H1 (cell line): ENCODE measurements around the gene SOBP. TPM values are rescaled to one million over a fixed set of nuclear protein-coding genes. Genes with fewer than 3 reads are reported as not detected.

Experiments
- BACH1 ChIP-seq: IDR thresholded peaks from 2 replicates; pipeline ENCODE4 v1.6.1; 2012; ENCODE audit warnings: low read length, improper control_type of control experiment
- BCL11A ChIP-seq, 2 experiments: IDR thresholded peaks; one replicate each; pipeline ENCODE4 v1.6.1; 2011; ENCODE audit warnings: low read depth in 2 of 2, low read length in 2 of 2, mild to moderate bottlenecking in 2 of 2
- BRCA1 ChIP-seq: IDR thresholded peaks from 2 replicates; pipeline ENCODE4 v1.6.1; 2012; ENCODE audit warnings: low read depth, low read length, improper control_type of control experiment
- CHD2 ChIP-seq: IDR thresholded peaks from 2 replicates; pipeline ENCODE4 v1.6.1; 2012; ENCODE audit warnings: low read length, improper control_type of control experiment
- EZH2 ChIP-seq: fragments of 200-600 bp; sonication (generic); IDR thresholded peaks from 2 replicates; pipeline ENCODE4 v1.7.1; 2012; ENCODE audit warnings: low read depth, mild to moderate bottlenecking, moderate library complexity, low read length, inconsistent platforms; ENCODE audit not compliant: severe bottlenecking
- GABPA ChIP-seq: IDR thresholded peaks from 2 replicates; pipeline ENCODE4 v1.6.1; 2011; ENCODE audit warnings: mild to moderate bottlenecking, low read length, moderate library complexity, borderline replicate concordance; ENCODE audit not compliant: insufficient read depth
- POLR2A ChIP-seq, 2 experiments: IDR thresholded peaks; 1 replicate in 1 of 2; 2 replicates in 1 of 2; pipeline ENCODE4 v1.6.1; 2011; ENCODE audit warnings: low read depth in 2 of 2, low read length in 2 of 2, mild to moderate bottlenecking in 2 of 2; ENCODE audit errors: control extremely low read depth in 1 of 2
- SAP30 ChIP-seq: fragments of 300-600 bp; sonication (generic); IDR thresholded peaks from 2 replicates; pipeline ENCODE4 v1.7.1; 2012; ENCODE audit warnings: low read length, moderate library complexity, mild to moderate bottlenecking, inconsistent platforms; ENCODE audit not compliant: insufficient read depth, insufficient replicate concordance
- polyA plus RNA-seq, 7 experiments: library from polyadenylated mRNA; depleted of rRNA in 3 of 7; stranded (reverse) in 5 of 7; unstranded in 2 of 7; fragments of >200 nt in 5 of 7; fragments of 200-250 nt in 2 of 7; gene quantifications; 1 replicate in 5 of 7; 2 replicates in 1 of 7; 4 replicates in 1 of 7; pipeline versions ENCODE4 v1.2.1 to v1.2.3, GENCODE V29; 2011 to 2013; ENCODE audit warnings: missing spikeins in 2 of 7, mixed read lengths in 2 of 7
- total RNA-seq: library from RNA; stranded (reverse); fragmentation: NEBNext Ultra II Directional; extraction: Animal tissue kit (Norgen Biotek cat#: 25700); gene quantifications from 2 replicates; pipeline ENCODE4 v1.2.1, GENCODE V29; 2021
- TF ChIP-seq, protein P1 (sequence below): fragments of 300-600 bp; sonication (generic); IDR thresholded peaks from 2 replicates; pipeline ENCODE4 v1.7.1; 2012; ENCODE audit warnings: low read length, moderate library complexity, mild to moderate bottlenecking, inconsistent platforms; ENCODE audit not compliant: insufficient replicate concordance
- TF ChIP-seq, protein P2 (sequence below): IDR thresholded peaks from 2 replicates; pipeline ENCODE4 v1.6.1; 2012; ENCODE audit warnings: inconsistent platforms

Gene SOBP
- total and polyA plus RNA-seq, 2 of the 8 experiments (the other 6 are each of a cell fraction or from before 2014, with no cell fraction given): 0.45 to 6.2 TPM

DNA sequence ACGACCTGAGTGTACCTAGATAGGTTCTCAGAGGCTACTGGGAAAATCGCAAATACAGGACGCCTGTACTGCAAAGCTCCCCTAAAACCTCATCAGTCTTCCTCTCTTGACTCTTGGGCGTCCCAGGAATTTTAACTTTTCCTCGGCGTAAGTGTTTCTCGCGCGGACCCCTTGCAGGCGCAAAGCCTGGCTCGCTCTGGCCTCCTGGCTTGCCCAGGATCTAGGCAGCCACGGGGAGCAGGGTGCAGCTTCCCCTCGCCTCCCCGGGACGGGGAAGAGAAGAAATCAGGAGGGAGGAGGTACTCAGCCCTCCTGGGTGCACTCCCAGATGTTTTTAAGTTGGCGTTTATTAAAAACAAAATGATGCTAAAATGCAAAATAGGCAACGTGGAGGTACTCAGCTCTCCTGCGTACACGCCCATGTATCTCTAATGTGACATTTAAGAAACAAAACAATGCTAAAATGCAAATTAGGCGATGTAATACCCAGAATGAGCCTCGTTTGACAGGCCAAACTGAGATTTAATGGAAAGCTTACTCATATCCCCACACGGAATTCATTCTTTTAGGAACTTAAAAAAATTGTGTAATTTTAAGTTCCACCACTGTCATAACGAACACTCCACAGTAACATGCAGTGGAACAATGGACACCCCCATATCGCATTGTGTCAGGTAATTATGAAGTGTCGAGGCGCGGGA is 1.6 kb upstream of the SOBP start (continued):
- TF ChIP-seq, protein P1, sequence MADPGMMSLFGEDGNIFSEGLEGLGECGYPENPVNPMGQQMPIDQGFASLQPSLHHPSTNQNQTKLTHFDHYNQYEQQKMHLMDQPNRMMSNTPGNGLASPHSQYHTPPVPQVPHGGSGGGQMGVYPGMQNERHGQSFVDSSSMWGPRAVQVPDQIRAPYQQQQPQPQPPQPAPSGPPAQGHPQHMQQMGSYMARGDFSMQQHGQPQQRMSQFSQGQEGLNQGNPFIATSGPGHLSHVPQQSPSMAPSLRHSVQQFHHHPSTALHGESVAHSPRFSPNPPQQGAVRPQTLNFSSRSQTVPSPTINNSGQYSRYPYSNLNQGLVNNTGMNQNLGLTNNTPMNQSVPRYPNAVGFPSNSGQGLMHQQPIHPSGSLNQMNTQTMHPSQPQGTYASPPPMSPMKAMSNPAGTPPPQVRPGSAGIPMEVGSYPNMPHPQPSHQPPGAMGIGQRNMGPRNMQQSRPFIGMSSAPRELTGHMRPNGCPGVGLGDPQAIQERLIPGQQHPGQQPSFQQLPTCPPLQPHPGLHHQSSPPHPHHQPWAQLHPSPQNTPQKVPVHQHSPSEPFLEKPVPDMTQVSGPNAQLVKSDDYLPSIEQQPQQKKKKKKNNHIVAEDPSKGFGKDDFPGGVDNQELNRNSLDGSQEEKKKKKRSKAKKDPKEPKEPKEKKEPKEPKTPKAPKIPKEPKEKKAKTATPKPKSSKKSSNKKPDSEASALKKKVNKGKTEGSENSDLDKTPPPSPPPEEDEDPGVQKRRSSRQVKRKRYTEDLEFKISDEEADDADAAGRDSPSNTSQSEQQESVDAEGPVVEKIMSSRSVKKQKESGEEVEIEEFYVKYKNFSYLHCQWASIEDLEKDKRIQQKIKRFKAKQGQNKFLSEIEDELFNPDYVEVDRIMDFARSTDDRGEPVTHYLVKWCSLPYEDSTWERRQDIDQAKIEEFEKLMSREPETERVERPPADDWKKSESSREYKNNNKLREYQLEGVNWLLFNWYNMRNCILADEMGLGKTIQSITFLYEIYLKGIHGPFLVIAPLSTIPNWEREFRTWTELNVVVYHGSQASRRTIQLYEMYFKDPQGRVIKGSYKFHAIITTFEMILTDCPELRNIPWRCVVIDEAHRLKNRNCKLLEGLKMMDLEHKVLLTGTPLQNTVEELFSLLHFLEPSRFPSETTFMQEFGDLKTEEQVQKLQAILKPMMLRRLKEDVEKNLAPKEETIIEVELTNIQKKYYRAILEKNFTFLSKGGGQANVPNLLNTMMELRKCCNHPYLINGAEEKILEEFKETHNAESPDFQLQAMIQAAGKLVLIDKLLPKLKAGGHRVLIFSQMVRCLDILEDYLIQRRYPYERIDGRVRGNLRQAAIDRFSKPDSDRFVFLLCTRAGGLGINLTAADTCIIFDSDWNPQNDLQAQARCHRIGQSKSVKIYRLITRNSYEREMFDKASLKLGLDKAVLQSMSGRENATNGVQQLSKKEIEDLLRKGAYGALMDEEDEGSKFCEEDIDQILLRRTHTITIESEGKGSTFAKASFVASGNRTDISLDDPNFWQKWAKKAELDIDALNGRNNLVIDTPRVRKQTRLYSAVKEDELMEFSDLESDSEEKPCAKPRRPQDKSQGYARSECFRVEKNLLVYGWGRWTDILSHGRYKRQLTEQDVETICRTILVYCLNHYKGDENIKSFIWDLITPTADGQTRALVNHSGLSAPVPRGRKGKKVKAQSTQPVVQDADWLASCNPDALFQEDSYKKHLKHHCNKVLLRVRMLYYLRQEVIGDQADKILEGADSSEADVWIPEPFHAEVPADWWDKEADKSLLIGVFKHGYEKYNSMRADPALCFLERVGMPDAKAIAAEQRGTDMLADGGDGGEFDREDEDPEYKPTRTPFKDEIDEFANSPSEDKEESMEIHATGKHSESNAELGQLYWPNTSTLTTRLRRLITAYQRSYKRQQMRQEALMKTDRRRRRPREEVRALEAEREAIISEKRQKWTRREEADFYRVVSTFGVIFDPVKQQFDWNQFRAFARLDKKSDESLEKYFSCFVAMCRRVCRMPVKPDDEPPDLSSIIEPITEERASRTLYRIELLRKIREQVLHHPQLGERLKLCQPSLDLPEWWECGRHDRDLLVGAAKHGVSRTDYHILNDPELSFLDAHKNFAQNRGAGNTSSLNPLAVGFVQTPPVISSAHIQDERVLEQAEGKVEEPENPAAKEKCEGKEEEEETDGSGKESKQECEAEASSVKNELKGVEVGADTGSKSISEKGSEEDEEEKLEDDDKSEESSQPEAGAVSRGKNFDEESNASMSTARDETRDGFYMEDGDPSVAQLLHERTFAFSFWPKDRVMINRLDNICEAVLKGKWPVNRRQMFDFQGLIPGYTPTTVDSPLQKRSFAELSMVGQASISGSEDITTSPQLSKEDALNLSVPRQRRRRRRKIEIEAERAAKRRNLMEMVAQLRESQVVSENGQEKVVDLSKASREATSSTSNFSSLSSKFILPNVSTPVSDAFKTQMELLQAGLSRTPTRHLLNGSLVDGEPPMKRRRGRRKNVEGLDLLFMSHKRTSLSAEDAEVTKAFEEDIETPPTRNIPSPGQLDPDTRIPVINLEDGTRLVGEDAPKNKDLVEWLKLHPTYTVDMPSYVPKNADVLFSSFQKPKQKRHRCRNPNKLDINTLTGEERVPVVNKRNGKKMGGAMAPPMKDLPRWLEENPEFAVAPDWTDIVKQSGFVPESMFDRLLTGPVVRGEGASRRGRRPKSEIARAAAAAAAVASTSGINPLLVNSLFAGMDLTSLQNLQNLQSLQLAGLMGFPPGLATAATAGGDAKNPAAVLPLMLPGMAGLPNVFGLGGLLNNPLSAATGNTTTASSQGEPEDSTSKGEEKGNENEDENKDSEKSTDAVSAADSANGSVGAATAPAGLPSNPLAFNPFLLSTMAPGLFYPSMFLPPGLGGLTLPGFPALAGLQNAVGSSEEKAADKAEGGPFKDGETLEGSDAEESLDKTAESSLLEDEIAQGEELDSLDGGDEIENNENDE: no peak
- TF ChIP-seq BRCA1 (no peak), SAP30 (peak; percentile 77), BACH1 (peak; percentile 1; the same call in 1 of the 2 replicates), POLR2A (IDR thresholded peaks at IDR 0.05; ENCODE audit: control extremely low read depth in 1 of 2, low read depth in 2 of 2, low read length in 2 of 2) (no peak), GABPA (no peak), BCL11A (IDR thresholded peaks at IDR 0.05; ENCODE audit: low read depth in 2 of 2, low read length in 2 of 2) (no peak), EZH2 (peak; percentile 44), CHD2 (no peak)
- TF ChIP-seq, protein P2, sequence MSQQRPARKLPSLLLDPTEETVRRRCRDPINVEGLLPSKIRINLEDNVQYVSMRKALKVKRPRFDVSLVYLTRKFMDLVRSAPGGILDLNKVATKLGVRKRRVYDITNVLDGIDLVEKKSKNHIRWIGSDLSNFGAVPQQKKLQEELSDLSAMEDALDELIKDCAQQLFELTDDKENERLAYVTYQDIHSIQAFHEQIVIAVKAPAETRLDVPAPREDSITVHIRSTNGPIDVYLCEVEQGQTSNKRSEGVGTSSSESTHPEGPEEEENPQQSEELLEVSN: no peak
